ENCODE results near the gene GSN.
A peak's percentile ranks its signal among the peaks of the same experiment; 100 is the strongest.

GSN gene

GRCh38 chr9:121357011-121357410 is 89.0 kb downstream of the GSN start:
- DNase-seq, result no peak

GRCh38 chr9:121358751-121359150 is 90.8 kb downstream of the GSN start:
- no peak for DNase-seq

- no peak for DNase-seq
These were observed 91.7 kb downstream of the GSN start for GRCh38 chr9:121359351-121360294.

- no peak for DNase-seq
These were observed 92.8 kb downstream of the GSN start for GRCh38 chr9:121360601-121361374.

- no peak for DNase-seq
These were observed 95.1 kb downstream of the GSN start for GRCh38 chr9:121362813-121363621.

GRCh38 chr9:121363622-121363961 is 95.6 kb downstream of the GSN start:
- DNase-seq, result no peak

GRCh38 chr9:121364077-121364476 is 96.1 kb downstream of the GSN start:
- DNase-seq, result no peak

GRCh38 chr9:121364886-121365285 is 96.9 kb downstream of the GSN start:
- no peak for DNase-seq

GRCh38 chr9:121365564-121365963 is 97.6 kb downstream of the GSN start:
- no peak for DNase-seq

- no peak for DNase-seq
These were observed 98.7 kb downstream of the GSN start for GRCh38 chr9:121366611-121367192.

GRCh38 chr9:121367306-121368137 is 99.6 kb downstream of the GSN start:
- no peak for DNase-seq

GRCh38 chr9:121368138-121368522 is 100.2 kb downstream of the GSN start:
- DNase-seq, result no peak

GRCh38 chr9:121368745-121369144 is 100.8 kb downstream of the GSN start:
- no peak for DNase-seq

- peak; percentile 55 to 69 for DNase-seq
These were observed 101.8 kb downstream of the GSN start, which contains the start of gene STOM for GRCh38 chr9:121369595-121370265. Gene STOM (minus strand): TSS chr9:121370250. CDS start chr9:121370187, 63 bp downstream.

GRCh38 chr9:121371495-121372061 is 103.6 kb downstream of the GSN start:
- no peak for DNase-seq

- DNase-seq, result no peak
These were observed 104.5 kb downstream of the GSN start for GRCh38 chr9:121372239-121373010.

GRCh38 chr9:121373011-121373729 is 105.2 kb downstream of the GSN start:
- no peak for DNase-seq

GRCh38 chr9:121376214-121376830 is 108.4 kb downstream of the GSN start:
- DNase-seq, result no peak

GRCh38 chr9:121380846-121381245 is 112.9 kb downstream of the GSN start:
- no peak for DNase-seq

Measured in activated CD4-positive, alpha-beta T cell treated with anti-CD3 and anti-CD28 coated beads, Interleukin-2, amount 50 U/mL, for 48 hours (primary cell).